GM21717 (cell line): ENCODE results near the gene UGT1A7.

Experiments used
- ATAC-seq: cut with Tn5 transposase; IDR thresholded peaks from one replicate; pipeline ENCODE4 v1.9.1; 2021; ENCODE audit warnings: mild to moderate bottlenecking, moderate library complexity; ENCODE audit not compliant: unreplicated experiment

The UGT1A7 gene

GRCh38 chr2:233814056-233814835, 132.5 kb downstream of the UGT1A7 start:
- ATAC-seq: no peak

- no peak for ATAC-seq
Measured at GRCh38 chr2:233815861-233816260, 134.2 kb downstream of the UGT1A7 start.

- ATAC-seq: no peak
Measured at GRCh38 chr2:233816334-233816733, 134.6 kb downstream of the UGT1A7 start.

GRCh38 chr2:233816771-233817170, 135.1 kb downstream of the UGT1A7 start:
- ATAC-seq: no peak

GRCh38 chr2:233817361-233817911, 135.7 kb downstream of the UGT1A7 start:
- no peak for ATAC-seq

- no peak for ATAC-seq
Measured at GRCh38 chr2:233817995-233818638, 136.4 kb downstream of the UGT1A7 start.

- ATAC-seq: no peak
Measured at GRCh38 chr2:233818639-233819621, 137.2 kb downstream of the UGT1A7 start.

GRCh38 chr2:233819884-233820773, 138.4 kb downstream of the UGT1A7 start:
- ATAC-seq: no peak

- ATAC-seq: no peak
Measured at GRCh38 chr2:233820774-233821105, 139.0 kb downstream of the UGT1A7 start.

- ATAC-seq: no peak
Measured at GRCh38 chr2:233821196-233821595, 139.5 kb downstream of the UGT1A7 start.

GRCh38 chr2:233821709-233822100, 140.0 kb downstream of the UGT1A7 start:
- ATAC-seq: no peak

GRCh38 chr2:233822101-233822771, 140.5 kb downstream of the UGT1A7 start:
- ATAC-seq: no peak
